Measurements from ENCODE around the gene CACNA1G. TPM values are rescaled to one million over a fixed set of nuclear protein-coding genes. Genes with fewer than 3 reads are reported as not detected.

Gene CACNA1G
- polyA plus RNA-seq, 1 donor (not counting 4 experiments of a cell fraction or from before 2014, with no cell fraction given): 0.07 TPM

- H3K9me1 ChIP-seq (ENCODE audit: control insufficient read depth, extremely low read depth, insufficient read depth, low read length): no peaks in the 10 kb centered on the region
- H3K4me1 ChIP-seq (ENCODE audit: control insufficient read depth, extremely low read depth, insufficient read depth, low read length): peaks cover 80% of the 10 kb centered on the region
- no peak for DNase-seq (ENCODE audit: low read depth, low spot score)
- dilution Hi-C loops (cut with MboI; ENCODE audit: extremely low pct_ligation_motif_present, low sequenced_read_pairs): no loop called here
- peaks cover 0 to 18% of the 10 kb centered on the region in 2 experiments for H3K36me3 ChIP-seq (ENCODE audit: control insufficient read depth in 2 of 2, extremely low read depth in 1 of 2, insufficient read depth in 2 of 2, low read length in 2 of 2)
- H3K4me3 ChIP-seq (ENCODE audit: control insufficient read depth in 2 of 3, extremely low read depth in 1 of 3, insufficient read depth in 2 of 3, low read depth in 1 of 3, low read length in 3 of 3): peak overlapping the region in 2 of 3 experiments; percentile 19 to 36
- TF ChIP-seq EZH2 (IDR thresholded peaks at IDR 0.05; ENCODE audit: low read length): no peak
- no peak for TF ChIP-seq CTCF (optimal IDR thresholded peaks at IDR 0.05 in 1 of 3, IDR thresholded peaks at IDR 0.05 in 1 of 3, conservative IDR thresholded peaks at IDR 0.05 in 1 of 3; ENCODE audit: extremely low read depth in 1 of 3, insufficient read depth in 2 of 3, low read length in 3 of 3)
- peak overlapping the region; percentile 54 for H3K9ac ChIP-seq (ENCODE audit: control insufficient read depth, extremely low read depth, insufficient read depth, low read length)
- FAIRE-seq: no peak
- peak overlapping the region; percentile 70 for H3K27ac ChIP-seq (ENCODE audit: control insufficient read depth, insufficient read depth, low read length)
- H2AFZ ChIP-seq (ENCODE audit: control insufficient read depth, low read length): no peak overlapping the region
- peak overlapping the region; percentile 96 for H3K4me2 ChIP-seq (ENCODE audit: control insufficient read depth, extremely low read depth, insufficient read depth, low read depth, low read length)
- H4K20me1 ChIP-seq (ENCODE audit: control insufficient read depth, extremely low read depth, insufficient read depth, low read length): no peaks in the 10 kb centered on the region
- peaks cover 48% of the 10 kb centered on the region for H3K79me2 ChIP-seq (ENCODE audit: control insufficient read depth, insufficient read depth, low read length)
- no peaks in the 10 kb centered on the region for H3K27me3 ChIP-seq (ENCODE audit: control insufficient read depth, extremely low read depth, insufficient read depth, low read length)
- no peaks in the 10 kb centered on the region for H3K9me3 ChIP-seq (ENCODE audit: control insufficient read depth, low read depth, low read length)
These were observed 77.5 kb downstream of the CACNA1G start for GRCh38 chr17:50637829-50638605.

GRCh38 chr17:50638606-50638965 is 78.1 kb downstream of the CACNA1G start:
- DNase-seq (ENCODE audit: low read depth, low spot score) (peak; percentile 96), FAIRE-seq (no peak)
- no peak for TF ChIP-seq EZH2 (IDR thresholded peaks at IDR 0.05; ENCODE audit: low read length)
- no peak for TF ChIP-seq CTCF (optimal IDR thresholded peaks at IDR 0.05 in 1 of 3, IDR thresholded peaks at IDR 0.05 in 1 of 3, conservative IDR thresholded peaks at IDR 0.05 in 1 of 3; ENCODE audit: extremely low read depth in 1 of 3, insufficient read depth in 2 of 3, low read length in 3 of 3)
- Histone ChIP-seq H3K4me2 (ENCODE audit: control insufficient read depth, extremely low read depth, insufficient read depth, low read depth, low read length) (peak overlapping the region; percentile 96), H3K79me2 (ENCODE audit: control insufficient read depth, insufficient read depth, low read length) (peaks cover 53% of the 10 kb centered on the region), H3K9me1 (ENCODE audit: control insufficient read depth, extremely low read depth, insufficient read depth, low read length) (no peaks in the 10 kb centered on the region), H4K20me1 (ENCODE audit: control insufficient read depth, extremely low read depth, insufficient read depth, low read length) (no peaks in the 10 kb centered on the region), H2AFZ (ENCODE audit: control insufficient read depth, low read length) (no peak overlapping the region), H3K27ac (ENCODE audit: control insufficient read depth, insufficient read depth, low read length) (peak overlapping the region; percentile 70), H3K9me3 (ENCODE audit: control insufficient read depth, low read depth, low read length) (no peaks in the 10 kb centered on the region), H3K36me3 (ENCODE audit: control insufficient read depth in 2 of 2, extremely low read depth in 1 of 2, insufficient read depth in 2 of 2, low read length in 2 of 2) (peaks cover 0 to 18% of the 10 kb centered on the region in 2 experiments), H3K4me1 (ENCODE audit: control insufficient read depth, extremely low read depth, insufficient read depth, low read length) (peaks cover 86% of the 10 kb centered on the region), H3K9ac (ENCODE audit: control insufficient read depth, extremely low read depth, insufficient read depth, low read length) (peak overlapping the region; percentile 54), H3K4me3 (ENCODE audit: control insufficient read depth in 2 of 3, extremely low read depth in 1 of 3, insufficient read depth in 2 of 3, low read depth in 1 of 3, low read length in 3 of 3) (peak overlapping the region in 1 of 3 experiments; percentile 16), H3K27me3 (ENCODE audit: control insufficient read depth, extremely low read depth, insufficient read depth, low read length) (no peaks in the 10 kb centered on the region)
- dilution Hi-C loops (cut with MboI; ENCODE audit: extremely low pct_ligation_motif_present, low sequenced_read_pairs): no loop called here
